Skeletal muscle cell (primary cell): ENCODE data around the gene PCID2.

Source experiments
- DNase-seq: peaks from one replicate; pipeline ENCODE4 v3.0.0-alpha.2; 2010; ENCODE audit warnings: low read depth
- H3K4me3 ChIP-seq: 2 replicates; pipeline ENCODE4 v1.5.1; 2011; ENCODE audit warnings: low read depth, mild to moderate bottlenecking, control low read depth, low read length, moderate library complexity

PCID2 gene

DNA sequence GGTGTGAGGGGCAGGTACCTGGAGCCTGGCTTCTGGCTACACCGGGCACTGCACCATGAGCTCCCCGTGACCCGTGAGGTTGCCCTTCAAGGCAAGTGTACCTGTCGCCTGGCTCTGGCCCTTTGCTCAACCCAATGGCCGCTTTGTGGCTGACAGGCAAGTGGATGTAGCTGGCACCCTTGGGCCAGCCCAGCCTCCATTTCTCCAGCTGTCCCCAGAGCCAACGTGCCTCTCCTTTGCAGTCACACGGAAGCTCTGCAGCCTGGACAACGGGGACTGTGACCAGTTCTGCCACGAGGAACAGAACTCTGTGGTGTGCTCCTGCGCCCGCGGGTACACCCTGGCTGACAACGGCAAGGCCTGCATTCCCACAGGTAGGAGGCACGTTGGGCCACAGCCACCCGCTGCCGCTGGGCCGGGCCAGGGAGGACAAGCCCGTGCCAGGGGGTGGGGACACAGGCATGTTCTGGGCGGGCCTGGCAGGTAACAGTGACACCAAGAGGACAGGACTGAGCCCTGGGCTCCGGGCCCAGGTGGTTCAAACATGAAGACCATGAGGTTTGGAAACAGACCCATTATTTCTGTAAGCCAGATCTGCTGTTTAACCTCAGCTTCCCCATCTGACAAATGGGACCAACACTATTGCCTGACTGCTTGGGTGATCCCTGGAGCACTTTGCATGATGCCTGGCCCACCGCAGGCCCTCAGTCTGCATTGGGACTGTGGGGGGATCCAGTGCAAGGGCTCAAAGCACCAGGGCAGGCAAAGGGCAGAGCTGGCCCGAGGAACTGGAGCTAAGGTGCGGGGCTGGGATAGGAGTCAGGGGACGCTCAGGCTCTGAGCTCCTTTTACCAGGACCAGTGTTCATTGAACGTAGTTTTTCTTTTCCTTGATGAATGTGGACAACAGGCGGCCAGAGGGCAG lies 67.5 kb downstream of the PCID2 start:
- no peak for DNase-seq
- H3K4me3 ChIP-seq, result no peak overlapping the region

DNA sequence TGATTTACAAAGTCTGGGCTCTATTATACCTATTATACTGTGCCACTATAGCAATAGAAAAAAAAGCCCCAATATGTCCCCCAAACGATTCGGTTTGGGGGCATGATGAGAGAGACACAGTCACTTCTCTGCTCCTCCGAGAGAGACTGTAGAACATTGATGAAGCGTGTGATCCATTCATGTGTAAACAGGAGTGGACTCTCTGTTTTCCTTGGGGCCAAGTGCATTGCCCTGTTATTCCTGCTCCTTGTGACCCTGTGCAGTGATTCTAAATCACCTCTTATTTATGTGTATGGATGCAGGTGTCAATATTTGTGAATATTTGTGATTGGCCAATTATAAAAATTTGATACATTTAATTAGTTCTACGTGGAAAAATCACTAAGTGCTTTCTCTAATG lies 68.9 kb downstream of the PCID2 start:
- no peak for DNase-seq
- no peak overlapping the region for H3K4me3 ChIP-seq

DNA sequence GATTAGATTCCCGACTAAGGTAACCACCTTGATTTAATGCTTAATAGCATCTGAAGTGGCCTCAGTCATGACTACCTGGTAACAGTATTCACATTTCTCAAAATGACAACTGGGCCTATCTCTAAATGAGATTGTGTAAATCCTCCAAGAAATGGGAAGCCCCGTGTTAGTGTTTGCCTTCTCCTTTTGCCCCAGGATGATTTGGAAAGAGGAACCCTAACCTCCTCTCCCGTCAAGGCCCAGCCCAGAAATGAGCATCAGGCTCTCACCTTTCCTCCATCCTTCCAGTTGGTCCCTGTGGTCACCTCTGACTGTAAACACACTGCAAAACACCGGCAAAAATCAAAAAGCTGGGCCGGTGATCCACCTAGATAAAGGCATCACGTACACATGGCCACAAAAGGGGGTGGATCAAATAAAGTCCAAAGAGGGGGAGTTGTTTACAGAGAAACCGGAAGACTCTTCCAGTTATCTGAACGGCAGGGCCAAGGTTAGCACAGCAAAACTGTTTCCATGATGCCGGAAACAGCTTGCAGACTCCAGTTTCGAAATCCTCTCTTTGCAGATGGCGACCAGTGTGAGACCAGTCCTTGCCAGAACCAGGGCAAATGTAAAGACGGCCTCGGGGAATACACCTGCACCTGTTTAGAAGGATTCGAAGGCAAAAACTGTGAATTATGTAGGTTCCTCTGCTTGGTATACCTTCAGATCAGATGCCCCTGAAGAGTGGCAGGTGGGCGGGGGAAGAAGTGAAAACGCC lies 69.5 kb downstream of the PCID2 start:
- no peak for DNase-seq
- no peak overlapping the region for H3K4me3 ChIP-seq

- no peak overlapping the region for H3K4me3 ChIP-seq
- DNase-seq, result no peak
Observed at GRCh38 chr13:113137691-113138298, 70.7 kb downstream of the PCID2 start.

DNA sequence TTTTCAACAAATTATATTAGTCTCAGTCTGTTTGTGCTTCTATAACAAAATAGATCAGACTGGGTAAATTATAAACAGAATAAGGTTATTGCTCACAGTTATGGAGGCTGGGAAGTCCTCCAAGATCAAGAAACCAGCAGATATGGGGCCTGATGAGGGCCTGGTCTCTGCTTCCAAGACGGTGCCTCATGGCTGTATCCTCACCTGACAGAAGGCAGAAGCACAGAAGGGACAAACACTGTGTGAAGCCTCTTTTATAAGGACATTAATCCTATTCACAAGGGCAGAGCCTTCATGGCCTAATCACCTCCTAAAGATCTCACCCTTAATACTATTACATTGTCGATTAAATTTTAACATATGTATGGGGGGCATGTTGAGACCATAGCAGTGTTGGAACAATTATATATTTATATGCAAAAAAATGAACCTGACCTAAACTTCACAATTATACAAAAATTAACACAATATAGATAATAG lies 73.1 kb downstream of the PCID2 start:
- DNase-seq, result no peak
- H3K4me3 ChIP-seq, result no peak overlapping the region

DNA sequence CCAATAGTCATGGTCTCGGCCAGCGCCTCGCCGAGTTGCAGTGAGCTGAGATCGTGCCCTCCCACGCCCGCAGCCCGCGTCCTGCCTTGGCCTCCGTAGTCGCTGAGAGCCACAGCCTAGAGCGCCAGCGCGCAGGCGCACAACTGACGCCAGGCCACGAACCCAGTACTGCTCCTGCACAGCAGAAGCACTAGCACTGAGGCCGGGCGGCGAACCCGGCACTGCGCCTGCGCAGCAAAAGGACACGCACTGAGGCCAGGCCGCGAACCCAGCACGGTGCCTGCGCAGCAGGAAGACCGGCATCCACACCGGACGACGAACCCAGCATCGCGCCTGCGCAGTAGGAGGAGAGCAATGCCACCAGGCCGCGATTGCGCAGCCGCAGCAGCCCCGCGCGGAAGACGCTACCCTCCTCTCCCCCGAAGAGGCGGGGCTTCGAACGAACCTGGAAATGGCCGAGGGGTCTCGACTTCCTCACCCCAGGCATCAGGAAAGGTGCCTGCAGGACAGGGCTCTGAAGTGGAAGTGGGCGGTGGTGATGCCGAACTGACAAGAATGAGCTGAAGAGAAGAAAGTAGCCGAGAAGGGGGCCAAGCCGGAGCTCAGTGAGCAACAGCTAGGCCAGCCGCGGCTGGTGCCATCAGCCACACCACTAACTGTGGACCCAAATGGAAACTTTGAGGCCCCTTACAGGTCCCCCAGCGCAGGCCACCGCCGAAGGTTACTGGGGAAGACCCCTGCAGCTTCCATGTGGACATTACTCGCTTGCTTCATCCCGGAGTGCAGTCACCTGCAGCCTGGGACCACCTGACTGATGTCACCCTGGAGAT lies 78.3 kb downstream of the PCID2 start:
- peak overlapping the region; percentile 31 for H3K4me3 ChIP-seq

GRCh38 chr13:113129480-113129879 lies 79.0 kb downstream of the PCID2 start:
- no peak for DNase-seq
- H3K4me3 ChIP-seq, result peak overlapping the region; percentile 31

More for the DNA sequence above, 78.3 kb downstream of the PCID2 start:
- no peak for DNase-seq
